SU-DHL-6 (cell line): ENCODE results near the gene IQCN.
"Not testable (repeated sequence)": the region's sequence is repeated elsewhere in the genome, so short reads cannot be mapped to it uniquely, and the experiment has no call there.

Experiments used
- H2AFZ ChIP-seq: fragments of 200-600 bp; sonication (generic); 2 replicates; pipeline ENCODE4 v1.6.1; 2014; ENCODE audit warnings: low read depth, mild to moderate bottlenecking, moderate library complexity, mixed read lengths, antibody characterized with exemption, low read length; ENCODE audit not compliant: severe bottlenecking
- H3F3A ChIP-seq: fragments of 200-600 bp; shearing (Covaris generic); 2 replicates; pipeline ENCODE4 v1.6.0; 2016; ENCODE audit warnings: antibody characterized with exemption, mild to moderate bottlenecking; ENCODE audit not compliant: insufficient read depth
- H3K27ac ChIP-seq: fragments of 200-600 bp; sonication (generic); 2 replicates; pipeline ENCODE4 v1.5.1; 2016; ENCODE audit warnings: low read depth, mild to moderate bottlenecking, low read length, moderate library complexity, mixed read lengths
- H3K27me3 ChIP-seq: fragments of 200-600 bp; sonication (generic), shearing (Covaris generic); 2 replicates; pipeline ENCODE4 v1.6.0; 2014; ENCODE audit warnings: mild to moderate bottlenecking, low read length
- H3K36me3 ChIP-seq: fragments of 200-600 bp; sonication (generic); 2 replicates; pipeline ENCODE4 v1.6.1; 2014; ENCODE audit warnings: mild to moderate bottlenecking, low read length, mixed read lengths
- H3K4me2 ChIP-seq: fragments of 300-600, 200-600 bp; shearing (Covaris generic), sonication (generic); 2 replicates; pipeline ENCODE4 v1.6.0; 2014; ENCODE audit warnings: low read length, low read depth, mild to moderate bottlenecking; ENCODE audit not compliant: poor library complexity, severe bottlenecking
- H3K4me3 ChIP-seq: fragments of 200-600 bp; sonication (generic); 2 replicates; pipeline ENCODE4 v1.5.1; 2014; ENCODE audit warnings: antibody characterized with exemption, low read length, mild to moderate bottlenecking, mixed read lengths; ENCODE audit not compliant: insufficient read depth, poor library complexity, severe bottlenecking
- H3K79me2 ChIP-seq: fragments of 200-600 bp; sonication (generic); 2 replicates; pipeline ENCODE4 v1.6.1; 2014; ENCODE audit warnings: mild to moderate bottlenecking, low read length, moderate library complexity; ENCODE audit not compliant: insufficient read depth
- H3K9ac ChIP-seq: fragments of 200-600 bp; sonication (generic); 2 replicates; pipeline ENCODE4 v1.7.0; 2014; ENCODE audit warnings: mild to moderate bottlenecking, low read length
- H3K9me2 ChIP-seq: fragments of 200-600 bp; sonication (generic); replicated peaks from 2 replicates; pipeline ENCODE4 v1.6.1; 2014; ENCODE audit warnings: low read length; ENCODE audit not compliant: insufficient read depth
- H3K9me3 ChIP-seq: fragments of 200-600 bp; sonication (generic); 2 replicates; pipeline ENCODE4 v1.6.1; 2014; ENCODE audit warnings: low read length, mixed read lengths; ENCODE audit not compliant: insufficient read depth
- H4K20me1 ChIP-seq: fragments of 200-600 bp; sonication (generic); 2 replicates; pipeline ENCODE4 v1.6.1; 2014; ENCODE audit warnings: low read depth, mild to moderate bottlenecking, antibody characterized with exemption, low read length, moderate library complexity, mixed read lengths
- EZH2phosphoT487 ChIP-seq: fragments of 200-600 bp; sonication (generic), shearing (Covaris generic); conservative IDR thresholded peaks from 2 replicates; pipeline ENCODE4 v1.6.1; 2018; ENCODE audit warnings: mild to moderate bottlenecking, antibody characterized with exemption, low read length, moderate library complexity, mixed read lengths
- TF ChIP-seq, protein P1 (sequence below): fragments of 200-600 bp; sonication (generic); IDR thresholded peaks from one replicate; pipeline ENCODE4 v1.5.1; 2017; ENCODE audit warnings: antibody characterized with exemption, mild to moderate bottlenecking, low read length, moderate library complexity; ENCODE audit not compliant: insufficient read depth, poor library complexity, severe bottlenecking

IQCN gene

DNA sequence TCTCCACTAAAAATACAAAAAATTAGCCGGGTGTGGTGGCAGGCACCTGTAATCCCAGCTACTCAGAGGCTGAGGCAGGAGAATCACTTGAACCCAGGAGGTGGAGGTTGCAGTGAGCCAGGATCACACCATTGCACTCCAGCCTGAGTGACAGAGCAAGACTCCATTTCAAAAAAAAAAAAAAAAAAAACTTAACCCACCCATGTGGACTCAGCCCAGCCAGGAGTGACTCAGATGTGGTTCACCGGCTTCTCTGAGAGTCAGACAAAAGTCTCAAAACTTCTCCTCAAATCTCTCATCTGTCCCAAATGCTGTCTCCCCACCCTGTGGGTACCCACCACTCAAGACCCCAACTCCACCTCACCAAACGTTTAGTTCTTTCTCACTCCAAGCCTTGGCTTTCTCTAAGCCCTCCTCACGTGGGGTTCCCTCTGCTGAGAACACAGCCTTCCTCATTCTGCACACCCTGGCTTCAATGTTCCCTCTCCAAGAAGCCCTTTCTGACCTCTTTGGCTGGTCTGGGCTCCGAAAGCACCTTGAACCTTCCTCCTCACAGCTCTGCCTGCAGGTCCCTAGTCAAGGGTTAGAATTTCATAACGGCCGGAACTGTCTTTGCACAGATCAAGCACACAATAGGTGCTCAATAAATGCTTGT is 59.3 kb downstream of the IQCN start:
- Histone ChIP-seq H3K4me2 (no peak overlapping the region), H4K20me1 (no peaks in the 10 kb centered on the region), H3K4me3 (no peak overlapping the region), H3F3A (no peaks in the 10 kb centered on the region), H3K27ac (no peak overlapping the region), H3K27me3 (no peaks in the 10 kb centered on the region), H3K9me3 (no peaks in the 10 kb centered on the region), H3K9ac (no peak overlapping the region), H2AFZ (no peak overlapping the region), H3K79me2 (no peaks in the 10 kb centered on the region), H3K36me3 (no peaks in the 10 kb centered on the region), H3K9me2 (no peaks in the 10 kb centered on the region)
- TF ChIP-seq, protein P1, sequence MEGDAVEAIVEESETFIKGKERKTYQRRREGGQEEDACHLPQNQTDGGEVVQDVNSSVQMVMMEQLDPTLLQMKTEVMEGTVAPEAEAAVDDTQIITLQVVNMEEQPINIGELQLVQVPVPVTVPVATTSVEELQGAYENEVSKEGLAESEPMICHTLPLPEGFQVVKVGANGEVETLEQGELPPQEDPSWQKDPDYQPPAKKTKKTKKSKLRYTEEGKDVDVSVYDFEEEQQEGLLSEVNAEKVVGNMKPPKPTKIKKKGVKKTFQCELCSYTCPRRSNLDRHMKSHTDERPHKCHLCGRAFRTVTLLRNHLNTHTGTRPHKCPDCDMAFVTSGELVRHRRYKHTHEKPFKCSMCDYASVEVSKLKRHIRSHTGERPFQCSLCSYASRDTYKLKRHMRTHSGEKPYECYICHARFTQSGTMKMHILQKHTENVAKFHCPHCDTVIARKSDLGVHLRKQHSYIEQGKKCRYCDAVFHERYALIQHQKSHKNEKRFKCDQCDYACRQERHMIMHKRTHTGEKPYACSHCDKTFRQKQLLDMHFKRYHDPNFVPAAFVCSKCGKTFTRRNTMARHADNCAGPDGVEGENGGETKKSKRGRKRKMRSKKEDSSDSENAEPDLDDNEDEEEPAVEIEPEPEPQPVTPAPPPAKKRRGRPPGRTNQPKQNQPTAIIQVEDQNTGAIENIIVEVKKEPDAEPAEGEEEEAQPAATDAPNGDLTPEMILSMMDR: no peak
- no peak for TF ChIP-seq EZH2phosphoT487

DNA sequence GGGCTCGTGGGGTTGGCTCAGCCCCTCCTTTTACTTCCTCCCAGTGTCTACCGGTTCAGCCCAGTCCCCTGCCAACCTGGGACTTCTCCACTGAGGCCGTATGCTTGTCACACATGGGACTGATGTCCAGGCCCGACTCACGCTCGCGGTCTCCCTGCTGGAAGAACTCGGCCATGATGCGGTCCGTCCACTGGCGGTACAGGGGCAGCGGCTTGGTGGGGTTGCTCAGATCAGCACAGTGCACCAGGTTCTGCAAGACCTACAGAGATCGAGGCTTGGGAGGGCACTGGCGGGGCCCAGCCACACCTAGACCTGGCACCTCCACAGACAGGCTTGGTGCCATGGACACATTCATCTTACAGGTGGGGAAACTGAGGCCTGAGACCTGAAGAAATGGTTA is 62.6 kb downstream of the IQCN start:
- H3K4me3 ChIP-seq: no peak overlapping the region
- no peak overlapping the region for H2AFZ ChIP-seq
- no peak for TF ChIP-seq EZH2phosphoT487
- TF ChIP-seq, protein P1: no peak
- H4K20me1 ChIP-seq: no peaks in the 10 kb centered on the region
- no peaks in the 10 kb centered on the region; the same call in 1 of the 2 replicates for H3K27me3 ChIP-seq
- H3K36me3 ChIP-seq: no peaks in the 10 kb centered on the region
- no peak overlapping the region for H3K4me2 ChIP-seq
- no peaks in the 10 kb centered on the region for H3K79me2 ChIP-seq
- no peak overlapping the region for H3K27ac ChIP-seq
- no peaks in the 10 kb centered on the region for H3K9me3 ChIP-seq
- H3K9ac ChIP-seq: no peak overlapping the region
- H3K9me2 ChIP-seq: no peaks in the 10 kb centered on the region
- H3F3A ChIP-seq: peaks cover 5% of the 10 kb centered on the region; the same call in 1 of the 2 replicates

DNA sequence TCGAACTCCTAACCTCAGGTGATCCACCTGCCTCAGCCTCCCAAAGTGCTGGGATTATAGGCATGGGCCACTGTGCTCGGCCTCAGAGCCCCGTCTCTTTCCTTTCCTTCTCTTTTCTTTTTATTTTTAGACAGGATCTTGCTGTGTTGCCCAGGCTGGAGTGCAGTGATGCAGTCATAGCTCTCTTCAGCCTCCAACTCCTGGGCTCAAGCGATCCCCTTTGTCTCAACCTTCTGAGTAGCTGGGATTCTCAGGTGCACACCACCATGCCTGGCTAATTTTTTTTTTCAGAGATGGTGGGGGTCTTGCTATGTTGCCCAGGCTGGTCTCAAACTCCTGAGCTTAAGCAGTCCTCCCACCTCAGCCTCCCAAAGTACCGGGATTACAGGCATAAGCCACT is 64.3 kb downstream of the IQCN start:
- H3K9ac ChIP-seq, H3K36me3 ChIP-seq, H3K4me2 ChIP-seq, H3F3A ChIP-seq, H3K79me2 ChIP-seq, H2AFZ ChIP-seq, H3K4me3 ChIP-seq, H3K9me2 ChIP-seq, H3K27ac ChIP-seq, H3K9me3 ChIP-seq, H4K20me1 ChIP-seq, H3K27me3 ChIP-seq: not testable (repeated sequence)

DNA sequence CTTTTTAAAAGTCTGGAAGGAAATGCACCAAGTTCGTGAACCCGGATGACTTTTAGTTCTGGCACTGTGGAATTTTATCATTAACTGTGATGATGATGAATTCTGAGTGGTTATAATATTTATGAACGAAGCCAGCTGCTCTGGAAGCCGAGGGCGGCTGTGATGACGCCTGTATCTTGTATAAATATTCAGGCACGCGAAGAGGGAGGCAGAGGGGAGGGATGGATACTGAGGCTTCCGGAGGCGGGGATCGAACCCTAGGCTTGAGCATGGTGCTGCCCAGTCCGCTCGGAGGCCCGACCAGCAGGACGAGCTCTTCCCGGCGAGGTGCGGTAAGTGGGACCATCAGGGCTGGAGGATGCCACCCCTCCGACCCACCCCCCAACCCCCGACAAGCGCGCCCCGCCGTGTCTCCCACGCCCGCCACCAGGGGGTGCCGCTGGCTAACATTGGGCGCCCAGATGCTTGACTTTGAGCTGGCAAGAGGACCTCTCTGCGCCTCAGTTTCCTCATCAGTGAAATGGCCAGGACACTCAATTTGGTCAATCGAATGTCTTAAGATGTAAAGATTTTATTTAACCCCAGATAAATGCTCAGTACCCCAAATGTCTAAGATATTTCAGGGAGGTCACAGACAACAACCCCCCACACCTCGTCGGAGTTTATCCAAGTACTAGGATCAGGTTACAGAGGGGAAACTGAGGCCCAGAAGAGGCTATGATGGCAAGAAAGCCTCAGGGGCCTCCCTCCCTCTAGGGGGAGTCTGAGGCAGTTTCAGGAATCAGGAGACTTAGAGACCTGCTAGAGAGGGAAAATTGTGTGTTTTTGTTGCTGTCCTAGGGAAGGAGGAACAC is 65.9 kb downstream of the IQCN start:
- H3K9ac ChIP-seq: no peak overlapping the region
- H3K9me2 ChIP-seq: no peaks in the 10 kb centered on the region
- peaks cover 9% of the 10 kb centered on the region for H3F3A ChIP-seq
- H3K79me2 ChIP-seq: peaks cover 3% of the 10 kb centered on the region; the same call in 1 of the 2 replicates
- no peak overlapping the region for H3K27ac ChIP-seq
- no peaks in the 10 kb centered on the region for H3K9me3 ChIP-seq
- TF ChIP-seq, protein P1: peak; percentile 63
- TF ChIP-seq EZH2phosphoT487: no peak
- H4K20me1 ChIP-seq: no peaks in the 10 kb centered on the region
- no peak overlapping the region for H3K4me2 ChIP-seq
- no peak overlapping the region for H3K4me3 ChIP-seq
- no peaks in the 10 kb centered on the region for H3K36me3 ChIP-seq
- no peaks in the 10 kb centered on the region; the same call in 1 of the 2 replicates for H3K27me3 ChIP-seq
- H2AFZ ChIP-seq: no peak overlapping the region
